KMS-11 (cell line): Measurements from ENCODE around the gene FKBP9.

Source experiments
- H2AFZ ChIP-seq: fragments of 200-600 bp; sonication (generic); 2 replicates; pipeline ENCODE4 v1.6.1; 2016; ENCODE audit warnings: antibody characterized with exemption, mixed run types, low read depth
- H3K27ac ChIP-seq: fragments of 200-600 bp; sonication (generic); 2 replicates; pipeline ENCODE4 v1.6.1; 2016; ENCODE audit warnings: mild to moderate bottlenecking, mixed run types
- H3K27me3 ChIP-seq: fragments of 200-600 bp; sonication (generic); 2 replicates; pipeline ENCODE4 v1.6.1; 2017; ENCODE audit warnings: mild to moderate bottlenecking, low read depth, mixed run types, moderate library complexity; ENCODE audit not compliant: insufficient read depth
- H3K36me3 ChIP-seq: fragments of 200-600 bp; sonication (generic); 2 replicates; pipeline ENCODE4 v1.6.1; 2017; ENCODE audit warnings: mild to moderate bottlenecking, mixed run types; ENCODE audit not compliant: insufficient read depth
- H3K4me1 ChIP-seq: fragments of 200-600 bp; sonication (generic); 2 replicates; pipeline ENCODE4 v1.6.1; 2016; ENCODE audit warnings: mild to moderate bottlenecking, low read depth, mixed run types; ENCODE audit not compliant: poor library complexity, severe bottlenecking
- H3K4me2 ChIP-seq: fragments of 200-600 bp; sonication (generic); 2 replicates; pipeline ENCODE4 v1.7.0; 2016; ENCODE audit warnings: mild to moderate bottlenecking, mixed run types
- H3K4me3 ChIP-seq: fragments of 200-600 bp; sonication (generic); IDR thresholded peaks from 2 replicates; pipeline ENCODE4 v1.6.1; 2017; ENCODE audit warnings: low read depth, low read length, mixed read lengths; ENCODE audit not compliant: insufficient read depth
- H3K79me2 ChIP-seq: fragments of 200-600 bp; sonication (generic); 2 replicates; pipeline ENCODE4 v1.6.1; 2016; ENCODE audit warnings: low read depth, mixed run types; ENCODE audit not compliant: insufficient read depth
- H3K9ac ChIP-seq: fragments of 200-600 bp; sonication (generic); 2 replicates; pipeline ENCODE4 v1.6.1; 2016; ENCODE audit warnings: mild to moderate bottlenecking, mixed run types
- H4K20me1 ChIP-seq: fragments of 200-600 bp; sonication (generic); 2 replicates; pipeline ENCODE4 v1.6.1; 2016; ENCODE audit warnings: mild to moderate bottlenecking, mixed run types; ENCODE audit not compliant: insufficient read depth
- TF ChIP-seq, protein P1 (sequence below): fragments of 200-600 bp; sonication (generic); conservative IDR thresholded peaks from 2 replicates; pipeline ENCODE4 v1.6.1; 2017; ENCODE audit warnings: low read depth, mild to moderate bottlenecking, antibody characterized with exemption, low read length, moderate library complexity, mixed read lengths

Gene FKBP9

DNA sequence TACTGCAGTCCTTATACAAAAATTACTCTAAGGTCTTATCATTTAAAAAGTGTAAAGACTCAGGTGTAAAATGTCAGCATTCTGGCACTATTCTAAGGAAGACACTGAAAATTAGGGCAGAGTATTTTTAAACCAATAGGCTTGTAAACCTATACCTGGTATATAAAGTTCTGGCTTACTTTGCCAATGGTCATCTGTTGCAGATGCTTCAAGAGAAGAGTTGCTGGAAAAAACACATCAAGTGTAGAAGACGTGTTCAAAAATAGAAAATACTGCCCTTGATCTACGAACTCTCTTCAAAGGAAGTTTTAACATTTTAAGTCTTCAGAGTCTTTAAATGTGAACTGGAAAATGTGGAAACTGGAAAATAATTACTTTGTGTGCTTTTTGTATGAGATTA is 81.4 kb downstream of the FKBP9 start:
- H4K20me1 ChIP-seq, result peaks cover 22% of the 10 kb centered on the region
- no peaks in the 10 kb centered on the region for H3K27me3 ChIP-seq
- no peak overlapping the region for H2AFZ ChIP-seq
- H3K9ac ChIP-seq, result no peak overlapping the region
- TF ChIP-seq, protein P1, sequence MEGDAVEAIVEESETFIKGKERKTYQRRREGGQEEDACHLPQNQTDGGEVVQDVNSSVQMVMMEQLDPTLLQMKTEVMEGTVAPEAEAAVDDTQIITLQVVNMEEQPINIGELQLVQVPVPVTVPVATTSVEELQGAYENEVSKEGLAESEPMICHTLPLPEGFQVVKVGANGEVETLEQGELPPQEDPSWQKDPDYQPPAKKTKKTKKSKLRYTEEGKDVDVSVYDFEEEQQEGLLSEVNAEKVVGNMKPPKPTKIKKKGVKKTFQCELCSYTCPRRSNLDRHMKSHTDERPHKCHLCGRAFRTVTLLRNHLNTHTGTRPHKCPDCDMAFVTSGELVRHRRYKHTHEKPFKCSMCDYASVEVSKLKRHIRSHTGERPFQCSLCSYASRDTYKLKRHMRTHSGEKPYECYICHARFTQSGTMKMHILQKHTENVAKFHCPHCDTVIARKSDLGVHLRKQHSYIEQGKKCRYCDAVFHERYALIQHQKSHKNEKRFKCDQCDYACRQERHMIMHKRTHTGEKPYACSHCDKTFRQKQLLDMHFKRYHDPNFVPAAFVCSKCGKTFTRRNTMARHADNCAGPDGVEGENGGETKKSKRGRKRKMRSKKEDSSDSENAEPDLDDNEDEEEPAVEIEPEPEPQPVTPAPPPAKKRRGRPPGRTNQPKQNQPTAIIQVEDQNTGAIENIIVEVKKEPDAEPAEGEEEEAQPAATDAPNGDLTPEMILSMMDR, result no peak
- H3K4me3 ChIP-seq, result no peak overlapping the region
- H3K4me1 ChIP-seq, result peaks cover 44% of the 10 kb centered on the region
- H3K36me3 ChIP-seq, result no peaks in the 10 kb centered on the region
- peaks cover 81% of the 10 kb centered on the region for H3K79me2 ChIP-seq
- no peak overlapping the region for H3K27ac ChIP-seq
- peak overlapping the region; percentile 99 for H3K4me2 ChIP-seq

DNA sequence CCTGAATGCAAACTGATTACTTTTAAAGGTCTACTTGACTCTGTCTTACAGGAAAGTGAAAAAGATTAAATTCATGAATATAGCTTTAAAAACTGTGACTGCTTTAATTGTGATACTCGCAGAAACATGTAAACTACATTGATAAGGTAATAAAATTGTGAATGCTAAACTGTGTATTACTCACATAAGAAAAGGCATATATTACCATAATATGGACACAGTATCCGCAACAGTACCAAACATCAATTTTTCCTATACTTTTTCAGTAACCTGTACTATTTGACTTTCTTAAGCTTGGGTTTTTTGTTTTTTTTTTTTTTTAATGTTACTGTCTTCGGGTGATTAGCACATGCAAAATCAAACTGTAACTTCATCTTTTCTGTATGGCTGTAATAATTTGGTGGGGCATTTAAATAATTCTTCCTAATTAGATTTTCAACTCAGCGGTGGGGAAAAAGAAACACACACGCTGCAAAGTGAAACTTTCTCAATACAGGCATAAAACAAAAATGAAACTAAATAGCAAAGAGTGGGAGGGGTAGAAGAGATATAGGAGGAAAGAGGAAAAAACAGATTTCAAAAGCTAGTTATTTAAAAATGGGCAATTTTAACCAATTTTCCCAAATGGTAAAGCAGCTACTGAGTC is 82.1 kb downstream of the FKBP9 start:
- Histone ChIP-seq H3K4me1 (peaks cover 44% of the 10 kb centered on the region), H3K36me3 (no peaks in the 10 kb centered on the region), H3K27me3 (no peaks in the 10 kb centered on the region), H3K27ac (peak overlapping the region; percentile 46; the same call in 1 of the 2 replicates), H2AFZ (no peak overlapping the region), H3K4me2 (peak overlapping the region; percentile 99), H3K79me2 (peaks cover 87% of the 10 kb centered on the region), H3K4me3 (no peak overlapping the region), H4K20me1 (peaks cover 22% of the 10 kb centered on the region), H3K9ac (no peak overlapping the region; the same call in 1 of the 2 replicates)
- TF ChIP-seq, protein P1, result no peak

DNA sequence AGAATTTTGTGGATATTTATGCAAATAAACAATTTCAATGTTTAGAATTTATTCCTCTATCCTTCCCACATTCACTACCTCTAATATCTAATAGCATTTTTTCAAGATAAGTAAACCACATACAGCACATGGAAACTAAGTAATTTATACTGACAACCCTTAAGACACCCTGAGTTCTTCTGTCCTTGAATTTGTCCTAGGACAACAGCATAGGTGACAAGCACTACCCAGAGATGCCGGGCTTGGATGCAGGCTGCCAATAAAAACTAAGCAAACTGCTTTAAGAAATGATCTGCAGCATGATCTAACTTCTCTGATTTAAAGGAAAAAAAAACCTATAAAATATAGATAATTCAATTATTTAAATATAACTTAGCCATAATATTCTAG is 82.7 kb downstream of the FKBP9 start:
- H3K36me3 ChIP-seq, result no peaks in the 10 kb centered on the region
- no peak overlapping the region for H2AFZ ChIP-seq
- no peak overlapping the region; the same call in 1 of the 2 replicates for H3K9ac ChIP-seq
- peaks cover 22% of the 10 kb centered on the region for H4K20me1 ChIP-seq
- H3K27ac ChIP-seq, result peak overlapping the region; percentile 46
- TF ChIP-seq, protein P1, result no peak
- H3K4me3 ChIP-seq, result no peak overlapping the region
- H3K4me2 ChIP-seq, result peak overlapping the region; percentile 99
- H3K79me2 ChIP-seq, result peaks cover 93% of the 10 kb centered on the region
- H3K27me3 ChIP-seq, result no peaks in the 10 kb centered on the region
- peaks cover 44% of the 10 kb centered on the region for H3K4me1 ChIP-seq

DNA sequence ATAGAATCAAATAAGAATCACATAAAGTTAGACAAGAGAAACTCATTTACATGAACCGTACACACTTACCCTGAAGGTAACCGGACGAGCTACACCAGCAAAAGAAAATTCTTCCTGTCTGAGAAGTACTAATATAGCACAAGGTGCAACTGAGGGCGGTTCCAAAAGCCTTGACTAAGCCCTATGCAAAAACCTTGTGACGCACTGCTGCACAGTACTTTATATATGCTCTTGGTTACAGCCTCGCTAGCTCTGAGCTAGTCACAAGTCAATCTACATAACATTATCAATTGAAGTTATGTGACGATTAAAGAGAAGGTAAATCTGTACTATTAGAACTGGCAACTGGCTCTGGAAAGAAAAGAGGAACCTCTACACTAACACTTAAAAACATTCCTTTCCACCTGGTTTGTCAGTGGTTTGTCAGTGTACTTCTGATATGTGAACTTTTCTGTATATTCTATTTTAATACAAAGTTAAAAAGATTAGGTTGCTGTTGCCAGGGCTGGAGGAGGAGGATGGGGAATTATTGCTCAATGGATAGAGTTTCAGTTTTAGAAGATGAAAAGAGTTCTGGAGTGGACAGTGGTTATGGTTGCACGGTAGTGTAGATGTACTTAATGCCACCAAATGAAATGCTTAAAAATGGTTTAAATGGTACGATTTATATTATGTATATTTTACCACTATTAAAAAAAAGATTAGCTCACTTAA is 83.7 kb downstream of the FKBP9 start:
- Histone ChIP-seq H3K27me3 (no peaks in the 10 kb centered on the region), H4K20me1 (peaks cover 22% of the 10 kb centered on the region), H2AFZ (no peak overlapping the region), H3K27ac (peak overlapping the region; percentile 46), H3K4me2 (peak overlapping the region; percentile 99), H3K79me2 (peaks cover 94% of the 10 kb centered on the region), H3K9ac (peak overlapping the region; percentile 10; the same call in 1 of the 2 replicates), H3K36me3 (no peaks in the 10 kb centered on the region), H3K4me1 (peaks cover 44% of the 10 kb centered on the region), H3K4me3 (no peak overlapping the region)
- TF ChIP-seq, protein P1, result no peak
